Stomach (tissue), 4 donors: Measurements from ENCODE around the gene ALPP.

Source experiments
- POLR2A ChIP-seq, 4 donors: fragments of 450-650 bp; IDR thresholded peaks; one replicate each; pipeline ENCODE4 v1.6.1; 2016; ENCODE audit warnings: antibody characterized with exemption in 4 of 4, control low read depth in 2 of 4, mild to moderate bottlenecking in 1 of 4, moderate library complexity in 1 of 4
- POLR2AphosphoS5 ChIP-seq, 3 donors: sonication (generic); formaldehyde crosslinking; IDR thresholded peaks; one replicate each; pipeline ENCODE4 v1.6.1; 2016; ENCODE audit warnings: antibody characterized with exemption in 3 of 3
- TF ChIP-seq, protein P1 (sequence below), 7 experiments: fragments of 450-650 bp in 4 of 7; fragments of 200-600 bp in 3 of 7; sonication (generic) in 3 of 7; IDR thresholded peaks; one replicate each; pipeline ENCODE4 v1.5.1; 2016 to 2019; ENCODE audit warnings: antibody characterized with exemption in 7 of 7, control low read depth in 2 of 7, mild to moderate bottlenecking in 1 of 7

DNA sequence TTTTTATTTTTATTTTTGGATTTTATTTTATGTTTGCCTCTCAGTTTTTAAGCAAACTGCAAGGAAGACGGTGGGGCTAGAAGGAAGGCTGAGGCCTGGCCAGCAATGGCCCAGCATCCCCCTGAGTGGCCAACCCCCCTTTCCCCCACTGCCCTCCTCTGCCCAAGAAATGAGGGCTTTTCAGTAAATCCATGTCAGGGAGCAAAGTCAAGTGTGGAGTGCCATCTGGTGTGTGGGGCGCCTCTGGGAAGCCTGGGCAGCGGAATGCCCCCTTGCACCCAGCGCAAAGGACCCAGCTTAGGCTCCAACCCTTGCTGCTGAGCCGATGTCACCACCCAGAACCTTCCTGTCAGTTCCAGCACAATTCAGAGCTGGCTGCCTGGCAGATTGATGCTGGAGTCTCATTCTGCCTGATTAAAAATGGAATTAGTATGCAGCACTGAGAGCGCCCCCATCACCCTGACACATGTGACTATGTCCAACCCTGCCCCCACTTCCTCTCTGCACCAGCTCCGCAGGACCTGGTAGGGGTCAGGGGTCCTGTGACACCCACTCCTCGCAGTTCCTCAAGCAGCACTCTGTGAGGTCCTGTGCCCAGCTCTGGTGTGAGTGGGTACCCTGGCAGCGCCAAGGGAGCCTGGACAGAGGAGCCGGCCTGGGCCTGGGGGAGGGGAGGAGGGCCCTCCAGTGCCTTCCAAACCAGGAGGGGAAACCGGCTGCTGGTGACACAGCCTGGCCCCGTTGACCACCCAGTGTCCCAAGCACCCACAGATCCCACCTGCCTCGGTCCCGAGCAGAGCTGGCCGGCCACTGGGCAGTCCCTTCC lies 9.2 kb upstream of the ALPP start:
- TF ChIP-seq POLR2A (IDR thresholded peaks at IDR 0.05) (no peak), POLR2AphosphoS5 (IDR thresholded peaks at IDR 0.05) (no peak)
- TF ChIP-seq, protein P1, sequence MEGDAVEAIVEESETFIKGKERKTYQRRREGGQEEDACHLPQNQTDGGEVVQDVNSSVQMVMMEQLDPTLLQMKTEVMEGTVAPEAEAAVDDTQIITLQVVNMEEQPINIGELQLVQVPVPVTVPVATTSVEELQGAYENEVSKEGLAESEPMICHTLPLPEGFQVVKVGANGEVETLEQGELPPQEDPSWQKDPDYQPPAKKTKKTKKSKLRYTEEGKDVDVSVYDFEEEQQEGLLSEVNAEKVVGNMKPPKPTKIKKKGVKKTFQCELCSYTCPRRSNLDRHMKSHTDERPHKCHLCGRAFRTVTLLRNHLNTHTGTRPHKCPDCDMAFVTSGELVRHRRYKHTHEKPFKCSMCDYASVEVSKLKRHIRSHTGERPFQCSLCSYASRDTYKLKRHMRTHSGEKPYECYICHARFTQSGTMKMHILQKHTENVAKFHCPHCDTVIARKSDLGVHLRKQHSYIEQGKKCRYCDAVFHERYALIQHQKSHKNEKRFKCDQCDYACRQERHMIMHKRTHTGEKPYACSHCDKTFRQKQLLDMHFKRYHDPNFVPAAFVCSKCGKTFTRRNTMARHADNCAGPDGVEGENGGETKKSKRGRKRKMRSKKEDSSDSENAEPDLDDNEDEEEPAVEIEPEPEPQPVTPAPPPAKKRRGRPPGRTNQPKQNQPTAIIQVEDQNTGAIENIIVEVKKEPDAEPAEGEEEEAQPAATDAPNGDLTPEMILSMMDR (IDR thresholded peaks at IDR 0.05): no peak
